Epidermal melanocyte (primary cell): ENCODE results near the gene RFPL1.
A peak's percentile ranks its signal among the peaks of the same experiment; 100 is the strongest.

Experiments used
- DNase-seq: peaks from one replicate; pipeline ENCODE4 v3.0.0; 2011; ENCODE audit warnings: low spot score; ENCODE audit not compliant: insufficient read length

The RFPL1 gene

DNA sequence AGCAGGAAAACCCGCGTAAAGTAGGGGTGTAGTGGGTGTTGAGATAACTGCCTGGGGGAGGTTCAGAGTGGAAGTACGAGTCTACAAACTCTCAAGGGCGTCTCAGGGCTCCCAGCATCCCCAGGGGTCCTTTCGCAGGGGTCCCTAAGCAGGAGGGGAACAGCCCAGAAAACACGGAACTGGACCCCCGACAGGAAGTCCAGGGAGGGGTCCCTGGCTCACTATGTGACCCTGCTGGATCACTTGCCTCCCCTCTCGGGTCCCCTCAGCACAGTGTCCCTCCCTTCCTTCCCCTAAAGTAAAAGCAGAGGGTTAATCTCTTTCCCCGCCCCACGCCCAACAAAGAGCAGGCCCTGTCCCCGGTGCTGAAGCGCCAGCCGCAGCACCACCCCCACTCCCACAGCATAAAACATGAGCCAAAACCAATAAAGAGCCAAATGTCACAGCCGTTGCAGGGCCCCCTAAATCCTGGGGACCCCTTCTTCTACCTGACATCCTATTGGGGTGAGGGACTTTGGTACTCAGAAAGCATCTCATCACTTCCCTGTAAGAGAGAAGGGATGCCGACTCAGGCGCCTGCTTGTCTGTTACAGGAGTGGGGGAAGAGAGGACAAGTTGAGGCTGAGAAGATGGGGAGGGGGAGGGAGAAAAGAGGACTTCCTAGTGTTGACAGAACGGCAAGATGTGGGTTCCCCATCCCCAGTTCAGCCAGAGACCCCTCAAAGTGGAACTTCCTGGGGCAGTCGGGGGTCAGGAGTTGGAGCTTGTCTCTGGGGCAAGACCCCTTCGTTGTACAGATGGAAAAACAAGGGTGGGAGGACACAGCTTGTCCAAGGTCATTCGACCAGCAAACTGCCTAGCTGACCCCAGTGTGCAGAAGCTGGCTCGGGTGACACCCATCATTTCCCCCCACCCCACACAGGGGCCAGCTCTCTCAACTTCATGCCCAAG, 40.2 kb downstream of the RFPL1 start:
- peak; percentile 30 for DNase-seq

DNA sequence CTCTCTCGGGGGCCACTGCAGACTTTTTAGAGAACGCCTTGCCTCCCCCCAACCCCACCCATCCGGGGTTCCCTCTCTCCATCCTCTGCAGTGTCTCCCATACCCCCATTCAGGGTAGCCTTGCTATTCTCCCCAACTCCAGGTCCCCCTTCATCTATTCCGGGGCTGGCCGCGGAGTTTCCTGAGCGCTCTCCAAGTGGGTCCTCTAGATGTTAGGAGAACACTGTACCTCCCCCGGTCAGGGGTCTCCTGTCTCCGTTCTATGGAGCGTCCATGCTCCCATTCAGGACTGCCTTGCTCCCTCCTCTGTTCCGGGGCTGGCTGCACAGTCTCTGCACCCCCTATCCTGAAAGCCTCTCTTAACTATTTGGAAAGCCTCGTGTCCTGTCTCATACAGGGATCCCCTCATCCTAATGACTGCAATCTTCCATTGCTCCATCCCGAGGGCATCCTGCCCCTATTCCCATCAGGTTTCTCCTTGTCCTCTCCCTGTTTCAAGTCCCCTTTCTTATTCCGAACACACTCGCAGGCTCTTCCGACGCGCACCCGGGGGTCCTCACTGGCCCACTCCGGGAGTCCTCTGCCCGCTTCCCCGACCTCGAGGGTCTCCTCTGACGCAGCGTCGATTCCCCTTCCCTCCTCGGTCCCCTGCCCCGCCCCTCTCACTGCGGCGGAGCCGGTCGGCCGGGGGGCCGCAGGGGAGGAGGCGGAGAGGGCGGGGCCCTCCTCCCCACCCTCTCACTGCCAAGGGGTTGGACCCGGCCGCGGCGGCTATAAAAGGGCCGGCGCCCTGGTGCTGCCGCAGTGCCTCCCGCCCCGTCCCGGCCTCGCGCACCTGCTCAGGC, 41.3 kb downstream of the RFPL1 start, which contains the start of gene NEFH:
Gene NEFH, plus strand, starts transcription at position 802 of the 845 bp plus-strand sequence. CDS start 45 bp downstream, outside the sequence.
- DNase-seq, result peak; percentile 19

DNA sequence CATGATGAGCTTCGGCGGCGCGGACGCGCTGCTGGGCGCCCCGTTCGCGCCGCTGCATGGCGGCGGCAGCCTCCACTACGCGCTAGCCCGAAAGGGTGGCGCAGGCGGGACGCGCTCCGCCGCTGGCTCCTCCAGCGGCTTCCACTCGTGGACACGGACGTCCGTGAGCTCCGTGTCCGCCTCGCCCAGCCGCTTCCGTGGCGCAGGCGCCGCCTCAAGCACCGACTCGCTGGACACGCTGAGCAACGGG, 41.8 kb downstream of the RFPL1 start:
- no peak for DNase-seq

DNA sequence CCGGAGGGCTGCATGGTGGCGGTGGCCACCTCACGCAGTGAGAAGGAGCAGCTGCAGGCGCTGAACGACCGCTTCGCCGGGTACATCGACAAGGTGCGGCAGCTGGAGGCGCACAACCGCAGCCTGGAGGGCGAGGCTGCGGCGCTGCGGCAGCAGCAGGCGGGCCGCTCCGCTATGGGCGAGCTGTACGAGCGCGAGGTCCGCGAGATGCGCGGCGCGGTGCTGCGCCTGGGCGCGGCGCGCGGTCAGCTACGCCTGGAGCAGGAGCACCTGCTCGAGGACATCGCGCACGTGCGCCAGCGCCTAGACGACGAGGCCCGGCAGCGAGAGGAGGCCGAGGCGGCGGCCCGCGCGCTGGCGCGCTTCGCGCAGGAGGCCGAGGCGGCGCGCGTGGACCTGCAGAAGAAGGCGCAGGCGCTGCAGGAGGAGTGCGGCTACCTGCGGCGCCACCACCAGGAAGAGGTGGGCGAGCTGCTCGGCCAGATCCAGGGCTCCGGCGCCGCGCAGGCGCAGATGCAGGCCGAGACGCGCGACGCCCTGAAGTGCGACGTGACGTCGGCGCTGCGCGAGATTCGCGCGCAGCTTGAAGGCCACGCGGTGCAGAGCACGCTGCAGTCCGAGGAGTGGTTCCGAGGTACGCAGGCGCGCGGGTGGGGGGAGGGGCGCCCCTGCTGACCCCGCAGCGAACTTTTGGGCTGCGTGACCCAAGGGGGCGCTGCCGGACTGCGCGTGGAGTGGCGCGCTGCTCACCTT, 42.3 kb downstream of the RFPL1 start:
- peak; percentile 23 for DNase-seq

DNA sequence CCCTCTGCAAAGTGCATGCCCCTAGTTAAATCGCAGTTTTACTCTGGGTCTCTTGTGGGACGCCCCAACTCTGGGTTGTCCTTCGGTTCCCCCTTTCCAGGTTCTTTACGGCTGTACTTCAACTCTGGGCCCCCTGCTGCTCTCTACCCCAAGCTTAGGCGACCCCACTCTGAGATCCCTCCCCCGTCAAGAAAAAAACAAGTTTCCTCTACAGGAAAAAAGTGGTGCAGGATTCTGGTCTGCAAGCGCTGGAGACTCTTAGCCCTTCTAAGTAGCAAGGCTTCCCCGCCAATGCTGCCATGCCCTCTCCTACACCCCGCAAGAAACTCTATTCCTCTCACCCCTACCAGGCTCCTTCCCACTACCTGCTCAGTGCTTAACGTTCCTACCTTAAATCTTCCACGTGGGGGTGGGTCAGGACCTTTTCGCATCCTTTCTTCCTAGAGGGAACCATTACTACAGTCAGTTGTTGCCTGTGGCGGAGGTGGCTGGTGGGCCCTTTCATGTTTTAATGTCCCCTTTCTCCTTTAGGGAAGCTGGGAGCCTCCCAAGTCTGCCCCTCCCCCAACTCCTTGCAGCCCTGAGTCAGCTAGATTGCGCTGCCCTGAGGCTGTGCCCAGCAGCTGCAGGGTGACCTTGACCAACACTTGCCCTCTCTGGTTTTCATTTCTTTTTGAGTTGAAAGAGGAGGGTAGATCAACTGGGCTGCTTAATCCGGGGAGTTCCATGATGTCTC, 43.0 kb downstream of the RFPL1 start:
- DNase-seq, result peak; percentile 11

DNA sequence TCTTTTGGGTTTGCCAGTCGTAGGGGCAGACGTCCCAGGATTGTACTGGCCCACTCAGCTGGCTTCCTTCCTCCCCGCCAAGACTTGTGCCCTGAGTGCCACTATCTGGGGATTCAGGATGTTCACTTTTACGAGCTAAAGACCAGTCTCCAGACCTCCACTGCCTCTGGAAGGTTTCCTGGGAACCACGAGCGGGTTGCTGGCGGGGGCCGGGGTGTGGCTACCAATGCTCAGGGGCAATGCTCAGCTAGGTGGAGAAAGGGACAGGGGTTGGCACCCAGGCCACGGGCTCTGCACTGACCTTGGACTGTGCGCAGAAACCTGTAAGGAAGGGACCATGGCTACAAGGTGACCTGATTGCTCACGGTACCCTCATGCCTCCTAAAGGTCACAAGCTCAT, 43.9 kb downstream of the RFPL1 start:
- peak; percentile 11 for DNase-seq

DNA sequence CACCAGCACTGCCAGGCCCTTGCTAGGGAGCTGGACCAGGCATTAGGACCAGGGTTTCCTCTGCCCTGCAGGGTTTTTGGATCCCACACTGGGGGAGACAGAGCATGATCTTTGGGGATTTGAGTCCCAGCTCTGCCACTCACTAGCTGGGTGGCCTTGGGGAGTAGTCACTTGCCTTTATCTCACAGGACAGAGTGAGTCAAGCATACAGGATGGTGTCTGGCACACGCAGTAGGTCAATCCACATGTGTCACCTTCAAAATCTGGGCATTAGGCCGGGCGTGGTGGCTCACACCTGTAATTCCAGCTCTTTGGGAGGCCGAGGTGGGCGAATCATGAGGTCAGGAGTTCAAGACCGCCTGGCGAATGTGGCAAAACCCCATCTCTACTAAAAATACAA, 44.3 kb downstream of the RFPL1 start:
- DNase-seq, result peak; percentile 12

DNA sequence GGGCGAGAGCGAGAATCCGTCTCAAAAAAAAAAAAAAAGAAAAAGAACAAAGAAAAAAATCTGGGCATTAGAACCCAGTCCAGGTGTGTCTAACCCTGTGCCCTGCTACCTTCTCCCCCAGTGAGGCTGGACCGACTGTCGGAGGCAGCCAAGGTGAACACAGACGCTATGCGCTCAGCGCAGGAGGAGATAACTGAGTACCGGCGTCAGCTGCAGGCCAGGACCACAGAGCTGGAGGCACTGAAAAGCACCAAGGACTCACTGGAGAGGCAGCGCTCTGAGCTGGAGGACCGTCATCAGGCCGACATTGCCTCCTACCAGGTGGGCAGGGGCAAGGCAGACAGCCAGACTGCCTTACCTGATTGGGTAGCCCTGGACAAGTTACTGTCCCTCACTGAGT, 44.9 kb downstream of the RFPL1 start:
- no peak for DNase-seq

DNA sequence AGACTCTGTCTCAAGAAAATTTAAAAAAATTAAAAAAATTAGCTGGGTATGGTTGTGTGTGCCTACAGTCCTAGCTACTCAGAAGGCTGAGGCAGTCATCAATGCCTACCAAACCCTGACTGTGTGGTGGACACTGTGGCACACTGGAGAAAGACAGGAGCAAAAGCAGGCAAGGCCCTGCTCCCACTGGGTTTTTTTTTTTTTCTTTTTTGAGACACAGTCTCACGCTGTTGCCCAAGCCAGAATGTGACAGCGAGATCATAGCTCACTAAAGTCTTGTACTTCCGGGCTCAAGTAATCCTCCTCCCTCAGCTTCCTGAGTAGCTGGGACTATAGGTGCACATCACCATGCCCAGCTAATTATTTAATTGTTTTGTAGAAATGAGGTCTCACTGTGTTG, 46.3 kb downstream of the RFPL1 start:
- peak; percentile 1 for DNase-seq

DNA sequence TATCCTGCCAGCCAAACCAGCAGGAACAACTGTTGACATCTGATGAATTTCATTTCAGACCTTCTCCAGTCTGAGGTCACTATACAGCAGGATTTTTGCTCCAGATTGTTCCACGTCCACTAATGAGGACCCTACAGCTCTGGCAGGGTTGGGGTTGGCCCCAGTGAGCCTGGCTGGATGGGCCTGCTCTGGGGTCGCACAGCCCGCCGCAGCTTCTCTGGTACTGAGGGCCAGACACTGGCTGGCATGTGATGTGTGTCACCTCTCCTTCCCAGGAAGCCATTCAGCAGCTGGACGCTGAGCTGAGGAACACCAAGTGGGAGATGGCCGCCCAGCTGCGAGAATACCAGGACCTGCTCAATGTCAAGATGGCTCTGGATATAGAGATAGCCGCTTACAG, 47.1 kb downstream of the RFPL1 start:
- peak; percentile 6 for DNase-seq

DNA sequence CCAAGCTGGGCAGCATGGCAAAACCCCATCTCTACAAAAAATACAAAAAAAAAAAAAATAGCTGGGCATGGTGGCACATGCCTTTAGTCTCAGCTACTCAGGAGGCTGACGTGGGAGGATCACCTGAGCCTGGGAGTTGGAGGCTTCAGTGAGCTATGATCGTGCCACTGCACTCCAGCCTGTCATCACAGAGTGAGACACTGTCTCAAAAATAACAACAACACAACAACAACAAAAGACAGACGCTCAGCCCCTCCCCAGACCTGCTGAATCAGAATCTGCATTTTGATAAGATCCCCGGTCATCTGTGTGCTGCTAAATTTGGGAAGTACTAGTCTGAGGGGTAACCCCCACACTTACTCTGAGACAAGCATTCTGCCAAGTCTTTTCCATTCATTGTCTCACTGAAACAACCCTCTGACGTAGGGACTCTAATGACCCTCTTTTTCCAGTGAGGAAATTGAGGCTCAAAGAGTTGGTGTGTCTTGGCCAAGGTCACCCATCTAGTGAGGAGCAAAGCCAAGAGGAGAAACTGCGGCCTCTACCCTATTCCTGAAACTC, 49.1 kb downstream of the RFPL1 start:
- DNase-seq, result peak; percentile 10

DNA sequence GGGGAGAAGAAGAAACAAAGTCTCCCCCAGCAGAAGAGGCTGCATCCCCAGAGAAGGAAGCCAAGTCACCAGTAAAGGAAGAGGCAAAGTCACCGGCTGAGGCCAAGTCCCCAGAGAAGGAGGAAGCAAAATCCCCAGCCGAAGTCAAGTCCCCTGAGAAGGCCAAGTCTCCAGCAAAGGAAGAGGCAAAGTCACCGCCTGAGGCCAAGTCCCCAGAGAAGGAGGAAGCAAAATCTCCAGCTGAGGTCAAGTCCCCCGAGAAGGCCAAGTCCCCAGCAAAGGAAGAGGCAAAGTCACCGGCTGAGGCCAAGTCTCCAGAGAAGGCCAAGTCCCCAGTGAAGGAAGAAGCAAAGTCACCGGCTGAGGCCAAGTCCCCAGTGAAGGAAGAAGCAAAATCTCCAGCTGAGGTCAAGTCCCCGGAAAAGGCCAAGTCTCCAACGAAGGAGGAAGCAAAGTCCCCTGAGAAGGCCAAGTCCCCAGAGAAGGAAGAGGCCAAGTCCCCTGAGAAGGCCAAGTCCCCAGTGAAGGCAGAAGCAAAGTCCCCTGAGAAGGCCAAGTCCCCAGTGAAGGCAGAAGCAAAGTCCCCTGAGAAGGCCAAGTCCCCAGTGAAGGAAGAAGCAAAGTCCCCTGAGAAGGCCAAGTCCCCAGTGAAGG, 50.9 kb downstream of the RFPL1 start:
- DNase-seq, result peak; percentile 4

DNA sequence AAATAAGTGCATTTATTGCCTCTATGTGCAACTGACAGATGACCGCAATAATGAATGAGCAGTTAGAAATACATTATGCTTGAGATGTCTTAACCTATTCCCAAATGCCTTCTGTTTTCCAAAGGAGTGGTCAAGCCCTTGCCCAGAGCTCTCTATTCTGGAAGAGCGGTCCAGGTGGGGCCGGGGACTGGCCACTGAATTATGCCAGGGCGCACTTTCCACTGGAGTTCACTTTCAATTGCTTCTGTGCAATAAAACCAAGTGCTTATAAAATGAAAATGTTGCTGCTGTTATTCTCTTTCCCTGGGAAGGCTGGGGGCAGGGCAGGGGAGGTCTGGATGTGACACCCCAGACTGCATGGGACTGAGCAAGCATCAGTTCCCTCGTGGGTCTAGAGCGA, 52.6 kb downstream of the RFPL1 start:
- DNase-seq, result no peak
